Left lung (tissue), 10 donors: ENCODE data around the gene CASZ1. TPM values are rescaled to one million over a fixed set of nuclear protein-coding genes. Genes with fewer than 3 reads are reported as not detected.
A peak's percentile ranks its signal among the peaks of the same experiment; 100 is the strongest.

Experiments
- ATAC-seq: fragments of 200-7000 bp; cut with Tn5 transposase; one replicate; pipeline ENCODE4 v1.9.1; 2020; ENCODE audit warnings: moderate library complexity
- DNase-seq, 4 donors: peaks; one replicate each; pipeline ENCODE4 v3.0.0-alpha.2; 2013 to 2020
- H3K27ac ChIP-seq, 2 donors: fragments of 200-600 bp; sonication (generic) in 1 of 2; one replicate each; pipeline versions ENCODE4 v1.5.0 to v1.8.0; 2020 to 2021
- H3K27me3 ChIP-seq, 2 donors: fragments of 200-600 bp; sonication (generic) in 1 of 2; one replicate each; pipeline versions ENCODE4 v1.5.0 to v1.8.0; 2020 to 2021
- H3K36me3 ChIP-seq, 2 donors: fragments of 200-600 bp; sonication (generic) in 1 of 2; one replicate each; pipeline versions ENCODE4 v1.5.0 to v1.8.0; 2020 to 2021
- H3K4me1 ChIP-seq, 2 donors: fragments of 200-600 bp; one replicate each; pipeline ENCODE4 v1.8.0; 2021
- H3K4me3 ChIP-seq, 2 donors: fragments of 200-600 bp; sonication (generic) in 1 of 2; one replicate each; pipeline versions ENCODE4 v1.5.0 to v1.8.0; 2020 to 2021; ENCODE audit warnings: mild to moderate bottlenecking in 1 of 2
- H3K9me3 ChIP-seq, 2 donors: fragments of 200-600 bp; sonication (generic) in 1 of 2; one replicate each; pipeline versions ENCODE4 v1.5.0 to v1.8.0; 2020 to 2021
- CTCF ChIP-seq, 2 donors: fragments of 200-600 bp; sonication (generic) in 1 of 2; IDR thresholded peaks; one replicate each; pipeline versions ENCODE4 v1.5.0 to v1.8.0; 2021; ENCODE audit warnings: antibody characterized with exemption in 2 of 2
- intact Hi-C, 2 donors: fragments of 100-400 bp; cut with DNase I; formaldehyde crosslinking; loops; one replicate each; pipeline versions ENCODE4 v1.11.2 to v1.14.2; 2022
- polyA plus RNA-seq, 6 donors: library from polyadenylated mRNA; unstranded; fragments of 120-200 nt; gene quantifications; one replicate each; pipeline ENCODE4 v1.2.1, GENCODE V29; 2013; ENCODE audit not compliant: insufficient read length in 6 of 6
- total RNA-seq, 2 donors: library from RNA; stranded (reverse); fragmentation: NEBNext Ultra II Directional; extraction: Animal tissue kit (Norgen Biotek cat#: 25700); gene quantifications; one replicate each; pipeline ENCODE4 v1.2.1, GENCODE V29; 2021
- donor health status: DM: no; HTN: yes; CAD: no.
- donor health status: DM: no; HTN: no; CAD: no.

Gene CASZ1
- total and polyA plus RNA-seq, 8 donors: 15.1 to 44.0 (median 21.1) TPM

DNA sequence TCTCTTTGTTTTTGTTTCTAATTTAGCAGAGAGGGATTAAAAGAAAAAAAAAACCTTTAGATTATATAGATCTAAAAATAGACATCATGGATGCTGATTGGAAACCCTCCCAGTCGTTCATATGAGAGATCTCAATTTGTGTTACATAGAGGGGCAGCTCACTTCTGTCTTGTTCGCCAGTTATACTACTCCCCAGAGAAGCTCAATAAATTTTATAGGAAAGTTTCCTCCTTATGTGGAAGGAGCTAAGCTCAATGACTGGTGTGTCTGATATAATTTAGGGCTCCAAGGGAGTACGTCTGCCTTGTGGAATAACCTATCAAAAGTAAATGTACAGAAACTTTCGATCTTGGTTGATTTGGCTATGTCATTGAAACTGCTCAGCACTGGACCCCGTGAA is 204.1 kb downstream of the CASZ1 start:
- intact Hi-C loops: no loop called here

DNA sequence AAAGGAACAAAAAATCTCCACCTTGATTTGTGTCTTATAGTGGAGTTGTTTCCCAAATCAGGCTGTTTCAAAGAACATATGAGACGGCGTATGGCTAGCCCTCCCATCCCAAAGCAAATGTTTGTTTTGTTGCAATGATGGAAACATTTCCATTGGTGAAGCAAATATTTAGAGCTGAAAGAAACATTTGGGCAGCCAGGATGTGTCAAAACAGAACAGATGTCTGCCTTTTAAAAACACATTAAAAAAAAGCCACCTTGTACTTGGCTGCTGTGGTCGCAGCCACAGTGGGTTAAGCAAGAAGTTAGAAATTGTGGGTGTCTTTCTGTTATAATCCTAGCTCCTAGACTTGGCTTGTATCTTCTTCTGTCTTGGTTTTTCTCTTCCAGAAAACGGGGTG is 205.4 kb downstream of the CASZ1 start:
- Histone ChIP-seq H3K27me3 (no peaks in the 10 kb centered on the region), H3K4me1 (peaks cover 0 to 8% of the 10 kb centered on the region in 2 donors), H3K4me3 (no peak overlapping the region), H3K9me3 (no peaks in the 10 kb centered on the region), H3K36me3 (no peaks in the 10 kb centered on the region), H3K27ac (no peak overlapping the region)
- TF ChIP-seq CTCF (IDR thresholded peaks at IDR 0.05): no peak
- ATAC-seq (no peak), DNase-seq (peak in 2 of 4 donors; percentile 43 to 62)
- intact Hi-C loops: no loop called here

More for the DNA sequence above, 204.1 kb downstream of the CASZ1 start:
- peaks cover 0 to 8% of the 10 kb centered on the region in 2 donors for H3K4me1 ChIP-seq
- H3K27me3 ChIP-seq: no peaks in the 10 kb centered on the region
- no peaks in the 10 kb centered on the region for H3K9me3 ChIP-seq
- no peaks in the 10 kb centered on the region for H3K36me3 ChIP-seq
- ATAC-seq: no peak
- H3K4me3 ChIP-seq: no peak overlapping the region
- no peak overlapping the region for H3K27ac ChIP-seq
- no peak for DNase-seq
- no peak for TF ChIP-seq CTCF (IDR thresholded peaks at IDR 0.05)

DNA sequence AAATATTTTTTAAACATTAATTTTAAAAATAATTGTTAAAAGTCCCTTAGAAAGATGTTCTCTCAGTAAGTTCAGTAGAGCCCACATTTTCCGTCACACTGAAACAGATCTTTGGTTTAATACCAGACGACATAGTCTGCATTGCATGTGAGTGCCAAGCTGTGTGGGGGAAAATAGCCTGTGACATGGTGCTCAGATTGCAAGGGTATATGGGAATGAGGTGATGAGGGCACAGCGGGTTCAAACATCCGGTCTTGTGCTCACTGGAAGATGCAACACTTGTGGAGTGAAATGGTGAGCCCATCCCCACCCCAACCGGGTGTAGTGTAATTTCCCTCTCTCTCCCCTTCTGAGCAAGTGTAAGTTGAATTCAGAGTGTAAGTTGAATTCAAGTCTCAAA is 207.4 kb downstream of the CASZ1 start:
- no peak for DNase-seq
- ATAC-seq: no peak
- H3K9me3 ChIP-seq: no peaks in the 10 kb centered on the region
- H3K4me3 ChIP-seq: no peak overlapping the region
- intact Hi-C loops: no loop called here
- no peaks in the 10 kb centered on the region for H3K27me3 ChIP-seq
- no peak for TF ChIP-seq CTCF (IDR thresholded peaks at IDR 0.05)
- peaks cover 0 to 8% of the 10 kb centered on the region in 2 donors for H3K4me1 ChIP-seq
- H3K36me3 ChIP-seq: no peaks in the 10 kb centered on the region
- H3K27ac ChIP-seq: no peak overlapping the region

DNA sequence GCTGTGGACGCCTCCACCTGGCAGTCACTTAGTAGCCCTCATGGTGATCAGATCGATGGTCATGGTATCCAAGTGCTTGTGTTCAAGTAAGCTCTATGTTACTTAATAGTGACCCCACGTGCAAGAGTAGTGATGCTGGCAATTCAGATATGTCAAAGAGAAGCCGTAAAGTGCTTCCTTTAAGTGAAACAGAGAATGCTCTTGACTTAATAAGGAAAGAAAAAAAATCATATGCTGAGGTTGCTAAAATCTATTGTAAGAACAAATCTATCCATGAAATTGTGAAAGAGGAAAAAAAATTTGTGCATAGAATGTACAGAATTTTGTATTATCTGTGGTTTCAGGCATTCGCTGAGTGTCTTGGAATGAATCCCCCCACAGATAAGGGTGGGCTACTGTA is 207.8 kb downstream of the CASZ1 start:
- Histone ChIP-seq H3K4me1 (peaks cover 0 to 8% of the 10 kb centered on the region in 2 donors), H3K36me3 (no peaks in the 10 kb centered on the region), H3K27me3 (no peaks in the 10 kb centered on the region), H3K27ac (no peak overlapping the region), H3K4me3 (no peak overlapping the region), H3K9me3 (no peaks in the 10 kb centered on the region)
- intact Hi-C loops: no loop called here
- no peak for TF ChIP-seq CTCF (IDR thresholded peaks at IDR 0.05)
- ATAC-seq (no peak), DNase-seq (no peak)

Other genes with a start within 250 kb of the CASZ1 start
- 100 to 1,000 TPM; 119 to 126 TPM for gene TARDBP, start 216.0 kb upstream of the CASZ1 start, total RNA-seq
- gene TARDBP, start 216.0 kb upstream of the CASZ1 start, polyA plus RNA-seq: 100 to 1,000 TPM; 271 to 344 (median 307) TPM